Thymus (tissue), 11 donors: ENCODE results near the gene CSRP3. TPM values are rescaled to one million over a fixed set of nuclear protein-coding genes. Genes with fewer than 3 reads are reported as not detected.

Experiments used
- DNase-seq, 9 donors: peaks; one replicate each; pipeline ENCODE4 v3.0.0-alpha.2; 2013; ENCODE audit warnings: low spot score in 9 of 9, low read depth in 6 of 9, missing footprints in 1 of 9
- H3K27ac ChIP-seq, 2 donors: one replicate each; pipeline ENCODE4 v1.5.1; 2013; ENCODE audit warnings: control low read depth in 1 of 2, low read depth in 1 of 2, low read length in 1 of 2, mild to moderate bottlenecking in 1 of 2, moderate library complexity in 1 of 2
- H3K27me3 ChIP-seq, 2 donors: one replicate each; pipeline ENCODE4 v1.5.1; 2013; ENCODE audit warnings: low read length in 1 of 2; ENCODE audit not compliant: control insufficient read depth in 2 of 2, insufficient read depth in 1 of 2
- H3K36me3 ChIP-seq, 2 donors: one replicate each; pipeline ENCODE4 v1.5.1; 2013; ENCODE audit warnings: low read length in 1 of 2, mild to moderate bottlenecking in 1 of 2, moderate library complexity in 1 of 2; ENCODE audit not compliant: control insufficient read depth in 2 of 2, insufficient read depth in 2 of 2
- H3K4me1 ChIP-seq, 2 donors: one replicate each; pipeline ENCODE4 v1.5.1; 2013; ENCODE audit warnings: low read length in 2 of 2; ENCODE audit not compliant: control insufficient read depth in 2 of 2, insufficient read depth in 2 of 2
- H3K4me3 ChIP-seq, 2 donors: one replicate each; pipeline ENCODE4 v1.5.1; 2013; ENCODE audit warnings: low read length in 2 of 2, control low read depth in 1 of 2, mild to moderate bottlenecking in 1 of 2
- H3K9me3 ChIP-seq, 2 donors: one replicate each; pipeline ENCODE4 v1.5.1; 2013; ENCODE audit warnings: low read length in 1 of 2, mild to moderate bottlenecking in 1 of 2; ENCODE audit not compliant: control insufficient read depth in 2 of 2, insufficient read depth in 1 of 2
- WGBS: extraction: QIAGEN DNeasy Blood & Tissue Kit; methylation state at CpG from one replicate; pipeline ENCODE4 v1.1.7; 2013; 5-methylcytosine and 5-hydroxymethylcytosine counted together
- polyA plus RNA-seq: library from polyadenylated mRNA; stranded (reverse); fragments of 200-250 nt; gene quantifications from one replicate; pipeline ENCODE4 v1.2.3, GENCODE V29; 2013
- total RNA-seq: library from RNA; stranded (reverse); fragments of 120-200 nt; gene quantifications from one replicate; pipeline ENCODE4 v1.2.4, GENCODE V29; 2013
- donor health status: healthy.

CSRP3 gene
- total and polyA plus RNA-seq, 2 donors: 0.37 to 0.38 TPM

DNA sequence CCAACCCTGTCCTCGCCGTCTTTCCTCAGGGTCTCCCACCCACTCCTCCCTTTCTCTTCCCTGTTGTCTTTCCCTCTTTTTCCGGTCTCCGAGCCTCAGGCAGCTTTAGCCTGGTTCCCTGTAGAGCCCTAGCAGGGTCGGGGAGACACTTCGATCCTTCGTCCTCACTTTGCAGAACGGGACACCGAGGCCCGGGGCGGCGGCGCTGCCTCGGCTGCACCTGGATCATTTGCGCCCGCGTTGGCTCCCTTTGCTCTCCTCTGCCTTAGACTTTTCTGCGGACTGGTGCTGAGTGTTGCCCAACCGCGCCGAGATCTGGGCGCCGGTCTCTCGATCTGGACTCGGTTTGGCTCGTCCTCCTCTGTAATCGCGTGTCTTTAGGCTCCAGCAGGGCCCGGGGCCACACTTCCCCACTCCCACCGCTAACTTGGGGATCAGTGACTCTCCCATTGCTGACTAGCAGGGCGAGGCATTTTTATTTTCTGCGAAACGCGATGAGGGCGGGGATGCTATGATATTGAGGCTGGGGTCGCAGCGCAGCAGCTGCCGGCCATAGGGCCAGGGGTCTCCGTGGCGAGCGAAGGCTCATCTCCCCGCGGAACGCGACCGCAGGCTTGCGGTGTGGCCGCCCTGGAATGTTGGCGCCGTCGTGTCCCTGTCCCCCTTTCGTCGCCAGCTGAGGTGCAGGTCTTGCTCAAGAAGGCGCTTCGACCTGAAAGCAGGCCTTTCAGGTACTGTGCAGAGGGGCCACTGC lies 40.6 kb upstream of the CSRP3 start:
- Histone ChIP-seq H3K4me1 (peaks cover 18 to 26% of the 10 kb centered on the region in 2 donors), H3K36me3 (peaks cover 6 to 10% of the 10 kb centered on the region in 2 donors), H3K4me3 (peak overlapping the region; percentile 73 to 80), H3K27me3 (peaks cover 0 to 21% of the 10 kb centered on the region in 2 donors), H3K9me3 (no peaks in the 10 kb centered on the region), H3K27ac (peak overlapping the region in 1 of 2 donors; percentile 53)
- 19% methylated on average over 55 of the region's 55 CpGs for WGBS
- peak in 4 of 9 donors; percentile 15 to 51 (median 22) for DNase-seq

DNA sequence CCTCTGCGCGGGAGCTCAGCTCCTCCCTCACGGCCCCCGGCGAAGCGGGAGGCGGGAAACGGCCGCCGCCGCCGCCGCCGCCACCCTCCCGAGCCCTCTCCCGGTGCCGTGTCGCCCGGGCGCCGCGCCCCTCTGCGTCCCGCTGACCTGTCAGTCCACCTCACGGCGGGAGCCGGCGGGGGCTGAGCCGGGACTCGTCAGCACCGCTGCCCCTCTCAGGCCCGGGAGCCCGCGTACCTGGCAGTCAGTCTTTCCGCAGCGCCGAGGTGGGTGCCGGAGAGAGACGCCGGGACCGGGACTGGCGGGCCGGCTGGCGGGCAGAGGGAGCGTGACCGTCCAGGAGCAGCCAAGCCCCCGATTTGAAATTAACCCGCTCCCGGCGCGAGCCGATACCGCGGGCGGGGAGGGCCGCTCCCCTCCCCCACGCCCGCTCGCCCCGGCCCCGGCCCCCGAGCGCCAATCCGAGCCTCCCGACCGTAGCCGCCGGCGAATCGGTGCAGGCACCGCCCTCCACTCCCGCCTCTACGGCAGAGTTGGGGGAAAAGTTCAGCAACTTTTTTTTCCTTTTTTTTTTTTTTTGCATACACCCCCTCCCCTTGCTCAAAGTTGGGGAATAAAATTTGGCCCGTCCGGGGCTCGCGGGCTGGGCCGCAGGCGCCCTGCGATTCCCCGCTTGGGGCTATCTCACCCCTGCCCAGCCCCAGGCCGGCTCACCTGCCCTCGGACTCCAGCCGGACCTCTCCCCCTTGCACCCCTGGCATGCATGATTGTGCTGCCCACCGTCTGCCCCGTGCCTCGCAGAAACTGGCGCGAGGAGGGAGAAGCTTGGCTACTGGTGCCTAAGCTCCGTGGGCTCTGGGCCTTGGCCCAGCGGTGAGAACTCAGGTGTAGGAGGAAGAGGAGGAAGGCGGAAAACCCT lies 39.7 kb upstream of the CSRP3 start:
- under 1% methylated on average over 92 of the region's 92 CpGs for WGBS

DNA sequence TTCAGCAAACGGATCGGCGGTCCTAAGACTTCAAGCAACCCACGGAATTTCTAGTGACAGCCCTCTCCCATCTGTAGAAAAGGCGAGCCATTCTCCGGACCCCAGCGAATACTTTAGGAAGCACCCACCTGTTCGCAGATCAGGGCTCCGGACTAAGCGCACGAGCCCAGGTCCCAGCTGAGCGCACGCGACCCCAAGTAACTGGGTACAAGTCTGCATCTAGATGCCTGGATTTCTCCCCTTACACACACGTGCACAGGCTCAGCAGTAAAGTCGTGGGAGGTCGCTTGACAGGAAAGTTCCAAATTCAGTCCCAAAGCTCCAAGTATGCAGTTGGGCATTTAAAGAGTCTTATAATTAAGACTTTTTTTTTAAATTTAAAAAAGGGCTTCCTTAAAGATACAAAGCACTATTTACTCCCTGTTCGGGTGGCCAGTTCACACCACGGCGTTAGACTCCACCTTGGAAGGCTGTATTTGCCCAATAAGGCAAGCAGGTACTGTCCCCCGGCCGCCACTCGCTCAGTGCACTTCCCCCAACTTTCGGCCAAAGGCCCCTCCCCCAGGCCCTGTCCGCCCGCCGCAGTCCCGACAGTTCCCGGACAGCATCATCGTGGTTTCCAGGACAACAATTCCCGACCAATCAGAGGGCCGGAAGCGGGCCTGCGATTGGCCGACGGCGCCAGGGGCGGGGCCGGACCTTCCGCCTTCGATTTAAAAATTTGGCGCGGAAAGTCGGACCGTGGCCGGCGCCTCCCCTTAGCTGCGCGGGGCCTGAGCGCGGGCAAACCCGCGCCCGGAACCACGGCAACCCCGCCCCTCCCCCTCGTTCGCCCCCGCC lies 38.9 kb upstream of the CSRP3 start, which contains the start of gene E2F8:
TSS of gene E2F8 (minus strand) at position 526 of the 840 bp plus-strand sequence. CDS start 824 bp downstream, outside the sequence.
- H3K4me1 ChIP-seq: peaks cover 18 to 26% of the 10 kb centered on the region in 2 donors
- no peaks in the 10 kb centered on the region for H3K9me3 ChIP-seq
- H3K27me3 ChIP-seq: peaks cover 0 to 21% of the 10 kb centered on the region in 2 donors
- peak within 1 kb of the TSS; percentile 73 to 80 for H3K4me3 ChIP-seq
- H3K27ac ChIP-seq: peak within 1 kb of the TSS in 1 of 2 donors; percentile 53
- WGBS: under 1% methylated on average over 59 of the region's 59 CpGs
- peak; percentile 68 to 94 (median 83) for DNase-seq
- H3K36me3 ChIP-seq: peaks cover 14 to 25% of the 10 kb centered on the region in 2 donors

More for the DNA sequence above, 39.7 kb upstream of the CSRP3 start:
- peaks cover 18 to 26% of the 10 kb centered on the region in 2 donors for H3K4me1 ChIP-seq
- peaks cover 14 to 19% of the 10 kb centered on the region in 2 donors for H3K36me3 ChIP-seq
- no peaks in the 10 kb centered on the region for H3K9me3 ChIP-seq
- peaks cover 0 to 21% of the 10 kb centered on the region in 2 donors for H3K27me3 ChIP-seq
- DNase-seq: peak in 6 of 9 donors; percentile 14 to 62 (median 32)
- H3K27ac ChIP-seq: peak overlapping the region in 1 of 2 donors; percentile 53
- peak overlapping the region; percentile 73 to 80 for H3K4me3 ChIP-seq

DNA sequence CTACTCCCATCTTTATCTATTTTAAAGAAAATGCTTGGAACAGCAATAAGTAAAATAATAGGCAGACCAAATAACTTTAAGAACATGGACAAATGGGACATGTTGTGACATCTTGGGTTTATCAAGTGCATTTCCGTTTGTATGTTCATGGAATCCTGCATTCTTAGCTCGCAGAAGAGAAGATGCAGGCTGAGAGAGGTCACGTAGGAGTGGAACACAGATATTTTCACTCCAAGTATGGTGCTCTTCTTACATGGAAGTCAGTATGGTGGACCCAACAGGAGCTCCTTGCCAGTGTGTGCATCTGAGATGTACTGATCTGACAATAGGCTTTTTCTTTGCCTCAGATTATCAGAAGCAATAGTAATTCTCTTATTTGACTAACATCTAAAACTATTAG lies 37.3 kb upstream of the CSRP3 start:
- H3K27me3 ChIP-seq: peaks cover 0 to 18% of the 10 kb centered on the region in 2 donors
- H3K9me3 ChIP-seq: no peaks in the 10 kb centered on the region
- no peak overlapping the region for H3K27ac ChIP-seq
- peak overlapping the region in 1 of 2 donors; percentile 3 for H3K4me3 ChIP-seq
- H3K4me1 ChIP-seq: peaks cover 18 to 23% of the 10 kb centered on the region in 2 donors
- WGBS: 92% methylated on average over 3 of the region's 3 CpGs
- peaks cover 19 to 37% of the 10 kb centered on the region in 2 donors for H3K36me3 ChIP-seq
- no peak for DNase-seq

DNA sequence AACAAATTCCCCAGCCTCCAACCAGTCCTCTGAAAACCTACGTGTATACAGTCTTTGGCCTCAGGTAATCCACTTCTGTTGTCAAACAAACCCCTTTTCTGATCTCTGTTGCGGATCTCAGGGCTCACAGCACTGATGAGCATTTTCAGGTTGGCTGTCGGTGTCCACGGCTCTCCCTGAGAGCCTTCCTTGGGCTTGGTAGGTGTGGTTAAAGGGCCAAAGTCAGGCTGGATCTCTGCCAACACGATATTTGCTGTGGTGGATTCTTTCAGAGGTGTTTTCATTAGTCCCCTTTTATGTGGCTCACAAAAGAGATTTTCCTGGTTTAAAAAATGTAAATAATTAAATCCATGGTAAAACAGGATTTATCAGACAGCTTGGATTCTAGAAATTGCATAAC lies 36.0 kb upstream of the CSRP3 start:
- Histone ChIP-seq H3K9me3 (no peaks in the 10 kb centered on the region), H3K4me1 (peaks cover 12 to 16% of the 10 kb centered on the region in 2 donors), H3K27me3 (peaks cover 0 to 16% of the 10 kb centered on the region in 2 donors), H3K4me3 (no peak overlapping the region), H3K27ac (no peak overlapping the region), H3K36me3 (peaks cover 26 to 46% of the 10 kb centered on the region in 2 donors)
- WGBS: 95% methylated on average over 5 of the region's 5 CpGs
- DNase-seq: no peak

DNA sequence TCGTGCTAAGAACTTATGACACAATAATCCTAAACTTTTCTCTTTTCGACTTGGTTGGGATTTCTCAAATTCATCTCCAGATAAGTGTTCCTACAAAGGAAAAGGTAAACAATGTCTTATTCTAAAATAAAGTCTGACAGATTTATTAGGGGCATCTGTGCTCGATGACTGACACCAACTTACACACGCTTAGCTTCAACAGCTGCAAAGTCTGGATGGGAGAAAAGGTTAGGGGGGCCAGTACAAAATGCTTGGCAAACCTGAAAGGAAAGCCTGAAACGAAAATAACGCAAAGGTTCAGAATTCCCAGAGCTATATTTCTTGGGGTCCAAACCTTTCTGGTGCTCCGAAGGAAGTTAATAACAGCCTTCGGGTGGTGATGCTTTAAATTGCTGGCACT lies 35.6 kb upstream of the CSRP3 start:
- WGBS: 98% methylated on average over 8 of the region's 8 CpGs
- Histone ChIP-seq H3K27ac (no peak overlapping the region), H3K27me3 (peaks cover 0 to 11% of the 10 kb centered on the region in 2 donors), H3K9me3 (no peaks in the 10 kb centered on the region), H3K36me3 (peaks cover 27 to 49% of the 10 kb centered on the region in 2 donors), H3K4me3 (no peak overlapping the region), H3K4me1 (peaks cover 8 to 12% of the 10 kb centered on the region in 2 donors)
- no peak for DNase-seq

DNA sequence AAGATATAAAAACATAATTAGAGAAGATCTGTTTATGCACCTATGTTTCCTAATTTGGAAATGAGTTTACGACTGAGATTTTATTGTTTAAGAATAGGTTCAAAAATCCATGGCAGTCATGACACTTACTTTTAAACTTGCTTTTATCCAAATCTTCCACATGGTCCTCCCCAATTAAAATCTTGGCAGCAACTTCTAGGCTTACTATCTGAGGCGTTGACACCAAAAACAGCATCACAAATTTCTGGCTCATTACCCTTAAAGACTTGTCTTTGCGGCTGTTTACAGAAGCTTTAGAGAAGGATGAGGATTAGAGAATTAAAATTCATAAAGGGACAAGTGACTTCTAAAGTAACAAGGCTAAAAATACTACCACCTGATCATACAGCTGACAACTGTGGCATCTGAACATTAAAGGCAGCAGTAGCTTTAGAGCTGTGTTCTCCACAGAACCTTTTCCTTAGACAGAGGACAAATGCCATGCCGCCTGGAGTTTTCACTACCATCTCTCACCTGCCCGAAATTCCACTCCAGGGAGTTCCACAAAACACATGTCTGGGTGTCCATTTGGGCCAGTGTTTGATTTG lies 32.5 kb upstream of the CSRP3 start:
- H3K9me3 ChIP-seq: no peaks in the 10 kb centered on the region
- 97% methylated on average over 5 of the region's 5 CpGs for WGBS
- H3K4me1 ChIP-seq: peaks cover 0 to 4% of the 10 kb centered on the region in 2 donors
- no peaks in the 10 kb centered on the region for H3K27me3 ChIP-seq
- DNase-seq: no peak
- H3K4me3 ChIP-seq: no peak overlapping the region
- peaks cover 37 to 73% of the 10 kb centered on the region in 2 donors for H3K36me3 ChIP-seq
- H3K27ac ChIP-seq: no peak overlapping the region

DNA sequence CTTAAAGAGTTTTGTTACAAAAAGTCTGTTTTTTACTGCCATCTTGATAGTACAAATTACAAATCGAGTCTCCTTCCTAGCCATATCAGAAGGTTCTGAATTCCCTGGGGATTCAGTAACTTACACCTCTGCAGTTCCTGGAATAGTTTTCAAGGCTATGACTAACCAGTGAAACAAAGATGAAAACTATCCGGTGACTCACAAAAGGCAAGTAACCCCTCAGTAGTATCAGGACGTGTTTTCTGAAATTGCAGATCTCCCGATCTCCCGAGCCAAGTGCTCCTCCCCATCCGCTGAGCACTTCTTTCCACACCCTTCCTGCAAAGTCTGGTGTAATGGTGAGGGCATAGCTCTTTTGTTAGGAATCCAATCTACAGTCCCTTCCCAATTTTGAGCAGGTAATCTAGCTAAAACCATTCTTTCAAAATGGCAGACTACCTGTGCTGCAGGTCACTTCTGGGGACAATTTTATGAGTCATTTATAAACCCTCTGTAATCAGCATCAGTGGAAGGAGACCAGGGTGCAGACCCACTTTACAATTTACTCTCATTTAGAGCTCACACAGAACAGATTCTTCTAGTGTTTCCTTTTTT lies 31.2 kb upstream of the CSRP3 start:
- Histone ChIP-seq H3K4me3 (no peak overlapping the region), H3K36me3 (peaks cover 41 to 76% of the 10 kb centered on the region in 2 donors), H3K27ac (no peak overlapping the region), H3K27me3 (no peaks in the 10 kb centered on the region), H3K9me3 (no peaks in the 10 kb centered on the region), H3K4me1 (no peaks in the 10 kb centered on the region)
- 79% methylated on average over 6 of the region's 6 CpGs for WGBS
- no peak for DNase-seq
